Stimulated activated CD4-positive, alpha-beta T cell treated with anti-CD3 and anti-CD28 coated beads, Interleukin-4, amount 100 ng/mL, for 24 hours (primary cell): ENCODE data around the gene FAM107B.
"Not testable (repeated sequence)": the region's sequence is repeated elsewhere in the genome, so short reads cannot be mapped to it uniquely, and the experiment has no call there.

ENCODE experiments used
- DNase-seq: peaks from one replicate; pipeline ENCODE4 v3.0.0-alpha.2; 2020

FAM107B gene

GRCh38 chr10:14731875-14732512 is 42.7 kb downstream of the FAM107B start:
- DNase-seq, result no peak

- no peak for DNase-seq
Observed at GRCh38 chr10:14728346-14728745, 46.4 kb downstream of the FAM107B start.

- no peak for DNase-seq
Observed at GRCh38 chr10:14727924-14728323, 46.8 kb downstream of the FAM107B start.

GRCh38 chr10:14727465-14727864 is 47.2 kb downstream of the FAM107B start:
- no peak for DNase-seq

GRCh38 chr10:14724931-14725330 is 49.8 kb downstream of the FAM107B start:
- no peak for DNase-seq

- DNase-seq, result peak; percentile 9
Observed at GRCh38 chr10:14723052-14723689, 51.5 kb downstream of the FAM107B start.

GRCh38 chr10:14717552-14717951 is 57.1 kb downstream of the FAM107B start:
- no peak for DNase-seq

- no peak for DNase-seq
Observed at GRCh38 chr10:14712991-14713424, 61.7 kb downstream of the FAM107B start.

- not testable (repeated sequence) for DNase-seq
Observed at GRCh38 chr10:14709344-14709743, 65.4 kb downstream of the FAM107B start.

GRCh38 chr10:14707481-14707880 is 67.2 kb downstream of the FAM107B start:
- no peak for DNase-seq

- DNase-seq, result no peak
Observed at GRCh38 chr10:14705548-14706230, 69.0 kb downstream of the FAM107B start.

GRCh38 chr10:14703631-14704001 is 71.1 kb downstream of the FAM107B start:
- no peak for DNase-seq

- no peak for DNase-seq
Observed at GRCh38 chr10:14701466-14701865, 73.2 kb downstream of the FAM107B start.

- no peak for DNase-seq
Observed at GRCh38 chr10:14700546-14700945, 74.2 kb downstream of the FAM107B start.

GRCh38 chr10:14699482-14699881 is 75.2 kb downstream of the FAM107B start:
- DNase-seq, result no peak

GRCh38 chr10:14698829-14699170 is 75.9 kb downstream of the FAM107B start:
- DNase-seq, result no peak

GRCh38 chr10:14698111-14698828 is 76.4 kb downstream of the FAM107B start:
- DNase-seq, result no peak

- DNase-seq, result no peak
Observed at GRCh38 chr10:14697281-14697680, 77.4 kb downstream of the FAM107B start.

GRCh38 chr10:14696821-14697220 is 77.9 kb downstream of the FAM107B start:
- DNase-seq, result no peak

GRCh38 chr10:14695847-14696480 is 78.7 kb downstream of the FAM107B start:
- no peak for DNase-seq

GRCh38 chr10:14693891-14694290 is 80.8 kb downstream of the FAM107B start:
- DNase-seq, result no peak

- DNase-seq, result no peak
Observed at GRCh38 chr10:14692344-14693076, 82.2 kb downstream of the FAM107B start.
